Duodenal mucosa (tissue), 2 donors: Measurements from ENCODE around the gene WDFY2.

Experiments
- H3K27ac ChIP-seq: one replicate; pipeline ENCODE4 v1.7.0; 2013; ENCODE audit warnings: low read depth, low read length
- H3K27me3 ChIP-seq, 2 donors: one replicate each; pipeline ENCODE4 v1.7.0; 2013; ENCODE audit warnings: low read length in 2 of 2, control low read depth in 1 of 2; ENCODE audit not compliant: insufficient read depth in 2 of 2, control insufficient read depth in 1 of 2
- H3K36me3 ChIP-seq, 2 donors: one replicate each; pipeline ENCODE4 v1.7.0; 2013; ENCODE audit warnings: low read length in 2 of 2, control low read depth in 1 of 2; ENCODE audit not compliant: insufficient read depth in 2 of 2, control insufficient read depth in 1 of 2
- H3K4me1 ChIP-seq, 2 donors: one replicate each; pipeline ENCODE4 v1.7.0; 2013; ENCODE audit warnings: low read length in 2 of 2, control low read depth in 1 of 2; ENCODE audit not compliant: insufficient read depth in 2 of 2, control insufficient read depth in 1 of 2
- H3K4me3 ChIP-seq, 2 donors: one replicate each; pipeline ENCODE4 v1.7.0; 2013; ENCODE audit warnings: low read length in 2 of 2, low read depth in 1 of 2
- H3K9ac ChIP-seq, 2 donors: one replicate each; pipeline ENCODE4 v1.7.0; 2013; ENCODE audit warnings: low read length in 2 of 2, low read depth in 1 of 2
- H3K9me3 ChIP-seq, 2 donors: one replicate each; pipeline ENCODE4 v1.7.0; 2013; ENCODE audit warnings: low read length in 2 of 2, control low read depth in 1 of 2; ENCODE audit not compliant: control insufficient read depth in 1 of 2

Gene WDFY2

GRCh38 chr13:51776179-51776578 is 191.9 kb downstream of the WDFY2 start:
- Histone ChIP-seq H3K27ac (no peak overlapping the region), H3K9ac (no peak overlapping the region), H3K36me3 (no peaks in the 10 kb centered on the region), H3K9me3 (no peaks in the 10 kb centered on the region), H3K27me3 (no peaks in the 10 kb centered on the region), H3K4me3 (no peak overlapping the region), H3K4me1 (peaks cover under 1 to 12% of the 10 kb centered on the region in 2 donors)

- Histone ChIP-seq H3K9me3 (no peaks in the 10 kb centered on the region), H3K4me1 (peaks cover 9 to 18% of the 10 kb centered on the region in 2 donors), H3K27ac (no peak overlapping the region), H3K4me3 (no peak overlapping the region), H3K9ac (no peak overlapping the region), H3K36me3 (no peaks in the 10 kb centered on the region), H3K27me3 (no peaks in the 10 kb centered on the region)
Observed at GRCh38 chr13:51777921-51778320, 193.7 kb downstream of the WDFY2 start.

DNA sequence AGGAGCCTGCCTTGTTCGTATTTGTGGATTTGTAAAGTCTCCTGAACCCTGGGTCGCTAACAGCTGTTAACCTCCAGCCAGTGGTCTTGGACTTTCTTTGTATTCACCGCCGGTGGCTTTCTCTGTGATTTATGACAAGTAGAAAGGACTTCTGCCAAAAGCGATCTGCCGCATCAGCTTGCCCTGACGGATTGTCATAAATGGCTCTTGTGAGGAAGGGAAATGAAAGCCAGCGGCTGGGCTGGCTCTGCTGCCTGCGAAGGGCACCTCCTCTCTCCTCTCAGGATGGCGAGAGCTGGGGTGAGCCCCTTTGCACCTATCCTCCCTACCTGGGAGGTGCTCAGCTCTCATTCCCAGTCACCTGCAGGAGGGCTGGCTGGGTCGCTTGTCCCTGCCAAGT is 194.1 kb downstream of the WDFY2 start:
- H3K9ac ChIP-seq, result no peak overlapping the region
- peaks cover 14 to 21% of the 10 kb centered on the region in 2 donors for H3K4me1 ChIP-seq
- H3K36me3 ChIP-seq, result no peaks in the 10 kb centered on the region
- no peak overlapping the region for H3K4me3 ChIP-seq
- H3K27ac ChIP-seq, result no peak overlapping the region
- no peaks in the 10 kb centered on the region for H3K27me3 ChIP-seq
- H3K9me3 ChIP-seq, result no peaks in the 10 kb centered on the region

DNA sequence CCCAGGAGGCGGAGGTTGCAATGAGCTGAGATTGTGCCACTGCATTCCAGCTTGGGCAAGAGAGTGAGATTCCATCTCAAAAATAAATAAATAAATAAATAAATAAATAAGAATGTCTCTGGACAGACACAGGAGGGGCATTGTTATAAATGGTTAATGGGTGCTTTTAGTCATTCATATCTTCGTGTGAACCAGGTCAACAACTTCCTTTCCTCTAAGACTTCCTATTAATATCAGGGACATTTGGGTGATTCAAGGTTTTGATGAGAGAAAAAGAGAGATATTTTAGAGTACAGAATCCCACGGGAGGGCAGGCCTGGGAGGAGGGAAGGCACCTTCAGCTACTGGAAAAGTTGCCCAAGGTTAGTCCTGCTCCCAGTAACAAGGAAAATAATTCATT is 195.8 kb downstream of the WDFY2 start:
- Histone ChIP-seq H3K36me3 (no peaks in the 10 kb centered on the region), H3K27me3 (no peaks in the 10 kb centered on the region), H3K9me3 (no peaks in the 10 kb centered on the region), H3K4me3 (no peak overlapping the region), H3K9ac (no peak overlapping the region), H3K4me1 (peaks cover 22 to 29% of the 10 kb centered on the region in 2 donors), H3K27ac (no peak overlapping the region)

GRCh38 chr13:51781246-51782022 is 197.2 kb downstream of the WDFY2 start:
- Histone ChIP-seq H3K27me3 (no peaks in the 10 kb centered on the region), H3K4me1 (peaks cover 29 to 35% of the 10 kb centered on the region in 2 donors)

GRCh38 chr13:51782026-51782710 is 197.9 kb downstream of the WDFY2 start:
- Histone ChIP-seq H3K9ac (no peak overlapping the region), H3K27ac (no peak overlapping the region), H3K4me3 (no peak overlapping the region), H3K4me1 (peaks cover 33 to 36% of the 10 kb centered on the region in 2 donors), H3K36me3 (no peaks in the 10 kb centered on the region), H3K9me3 (no peaks in the 10 kb centered on the region), H3K27me3 (no peaks in the 10 kb centered on the region)

More at GRCh38 chr13:51781246-51782022, 197.2 kb downstream of the WDFY2 start:
- H3K36me3 ChIP-seq, result no peaks in the 10 kb centered on the region
- no peaks in the 10 kb centered on the region for H3K9me3 ChIP-seq
- H3K9ac ChIP-seq, result no peak overlapping the region
- H3K4me3 ChIP-seq, result no peak overlapping the region
- no peak overlapping the region for H3K27ac ChIP-seq

DNA sequence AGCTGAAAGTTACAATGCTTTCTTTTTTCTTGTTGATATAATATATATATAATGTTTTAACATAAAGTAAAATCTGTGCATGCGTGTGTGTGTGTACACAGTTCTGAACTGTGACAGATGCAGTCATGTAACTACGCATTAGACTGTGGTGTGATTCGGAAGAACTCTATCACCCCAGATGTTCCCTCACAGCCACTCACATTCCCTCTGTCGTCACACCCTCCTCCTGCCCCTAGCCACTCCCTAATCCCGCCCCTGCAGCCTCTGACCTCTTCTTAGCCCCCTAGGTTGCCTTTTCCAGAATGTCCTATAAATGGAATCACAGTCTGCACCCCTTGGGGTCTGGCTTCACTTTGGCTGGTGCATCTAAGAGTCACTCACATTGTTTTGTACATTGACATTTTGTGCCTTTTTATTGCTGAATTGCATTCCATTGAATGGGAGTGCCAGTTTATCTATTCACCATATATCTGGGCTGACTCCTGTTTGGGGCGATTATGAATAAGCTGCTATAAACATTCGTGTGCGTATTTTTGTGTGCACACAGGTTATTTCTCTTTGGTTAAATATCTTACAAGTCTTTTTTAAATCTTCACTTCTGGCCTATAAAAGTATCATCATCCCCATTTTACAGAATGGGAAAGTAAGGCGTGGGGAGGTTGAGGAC is 199.3 kb downstream of the WDFY2 start:
- no peak overlapping the region for H3K27ac ChIP-seq

GRCh38 chr13:51784097-51784496 is 199.8 kb downstream of the WDFY2 start:
- no peak overlapping the region for H3K9ac ChIP-seq
- H3K27me3 ChIP-seq, result no peaks in the 10 kb centered on the region
- no peak overlapping the region for H3K4me3 ChIP-seq
- H3K27ac ChIP-seq, result no peak overlapping the region
- H3K36me3 ChIP-seq, result no peaks in the 10 kb centered on the region
- peaks cover 33 to 36% of the 10 kb centered on the region in 2 donors for H3K4me1 ChIP-seq
- H3K9me3 ChIP-seq, result no peaks in the 10 kb centered on the region

More for the DNA sequence above, 199.3 kb downstream of the WDFY2 start:
- no peak overlapping the region for H3K4me3 ChIP-seq
- peaks cover 33 to 36% of the 10 kb centered on the region in 2 donors for H3K4me1 ChIP-seq
- H3K9me3 ChIP-seq, result no peaks in the 10 kb centered on the region
- no peak overlapping the region for H3K9ac ChIP-seq
- H3K27me3 ChIP-seq, result no peaks in the 10 kb centered on the region
- H3K36me3 ChIP-seq, result no peaks in the 10 kb centered on the region

- Histone ChIP-seq H3K36me3 (no peaks in the 10 kb centered on the region), H3K4me3 (no peak overlapping the region), H3K4me1 (peaks cover 33 to 36% of the 10 kb centered on the region in 2 donors), H3K27ac (no peak overlapping the region), H3K9me3 (no peaks in the 10 kb centered on the region), H3K9ac (no peak overlapping the region), H3K27me3 (no peaks in the 10 kb centered on the region)
Observed at GRCh38 chr13:51785712-51786424, 201.6 kb downstream of the WDFY2 start.
